ENCODE data around the gene GBX1. TPM values are rescaled to one million over a fixed set of nuclear protein-coding genes. Genes with fewer than 3 reads are reported as not detected.

The GBX1 gene
- total and polyA plus RNA-seq, 2 of the 4 experiments (the other 2 are of a cell fraction), result not detected

GRCh38 chr7:151103973-151104372 is 63.5 kb downstream of the GBX1 start:
- Histone ChIP-seq H3K79me1 (ENCODE audit: low read depth in 1 of 2, low read length in 2 of 2) (peaks cover 31 to 92% of the 10 kb centered on the region in 2 experiments), H3K9me1 (ENCODE audit: insufficient read depth, low read length) (peaks cover 5% of the 10 kb centered on the region), H4K20me1 (ENCODE audit: insufficient read depth, low read length) (peaks cover 85% of the 10 kb centered on the region), H3K4me3 (ENCODE audit: insufficient read depth, low read depth, low read length) (no peak overlapping the region), H3K9ac (ENCODE audit: low read depth, low read length) (no peak overlapping the region), H3K4me1 (ENCODE audit: control insufficient read depth, insufficient read depth, low read length) (peaks cover 8% of the 10 kb centered on the region), H3K18ac (ENCODE audit: low read depth, low read length) (no peak overlapping the region), H3K4me2 (ENCODE audit: low read depth, low read length) (no peak overlapping the region), H3K23ac (ENCODE audit: low read depth, low read length) (no peak overlapping the region), H3K27ac (ENCODE audit: insufficient read depth, low read length) (no peak overlapping the region), H2BK20ac (ENCODE audit: low read depth, low read length) (no peak overlapping the region), H4K91ac (ENCODE audit: insufficient read depth, low read depth, low read length) (no peak overlapping the region), H3K9me3 (ENCODE audit: control insufficient read depth, insufficient read depth, low read length) (no peaks in the 10 kb centered on the region), H2AFZ (replicated peaks; ENCODE audit: low read length, poor library complexity) (no peak overlapping the region), H3K27me3 (ENCODE audit: control insufficient read depth, insufficient read depth, low read length) (no peaks in the 10 kb centered on the region), H2BK15ac (ENCODE audit: low read depth, low read length) (no peak overlapping the region), H4K5ac (ENCODE audit: low read depth, low read length) (no peak overlapping the region), H3K36me3 (ENCODE audit: control insufficient read depth, insufficient read depth, low read length) (peaks cover 6% of the 10 kb centered on the region), H3K4ac (ENCODE audit: low read depth, low read length) (no peak overlapping the region), H4K8ac (ENCODE audit: low read depth in 2 of 2, low read length in 2 of 2) (no peak overlapping the region), H2AK9ac (replicated peaks; ENCODE audit: low read depth, low read length, poor library complexity) (no peak overlapping the region), H3K14ac (replicated peaks; ENCODE audit: low read depth, low read length) (no peak overlapping the region), H2AK5ac (ENCODE audit: low read depth, low read length) (no peak overlapping the region), H3K56ac (ENCODE audit: extremely low read depth, insufficient read depth, low read length) (no peak overlapping the region), H2BK5ac (ENCODE audit: low read depth, low read length, poor library complexity, severe bottlenecking) (no peak overlapping the region), H2BK120ac (ENCODE audit: low read depth, low read length) (no peak overlapping the region)
- dilution Hi-C loops (cut with HindIII; ENCODE audit: low sequenced_read_pairs, unreplicated experiment), result no loop called here
- intact Hi-C loops (cut with micrococcal nuclease), result no loop called here
- in situ Hi-C loops (cut with MboI; ENCODE audit: low sequenced_read_pairs), result loop anchor here (10.0 to 25.0 kb wide), 2 partner anchors 199 to 317 kb away; no protein-coding TSS in a partner anchor
- DNase-seq, result no peak
- BruUV-seq (replicated peaks), result no TSS peak
- no peak for ATAC-seq (ENCODE audit: low read depth)
- TF ChIP-seq CHD1 (IDR thresholded peaks at IDR 0.05; ENCODE audit: low read depth, low read length) (no peak), POLR2A (IDR thresholded peaks at IDR 0.05; ENCODE audit: low read depth, low read length) (no peak), MAFK (IDR thresholded peaks at IDR 0.05; ENCODE audit: low read depth, low read length) (no peak), ELK1 (IDR thresholded peaks at IDR 0.05; ENCODE audit: borderline replicate concordance, low read depth, low read length) (no peak), FOS (IDR thresholded peaks at IDR 0.05; ENCODE audit: low read depth, low read length) (no peak), MXI1 (IDR thresholded peaks at IDR 0.05; ENCODE audit: borderline replicate concordance, low read depth, low read length) (no peak), SMC3 (IDR thresholded peaks at IDR 0.05; ENCODE audit: low read depth, low read length) (no peak), RFX5 (IDR thresholded peaks at IDR 0.05; ENCODE audit: low read depth, low read length) (no peak), RAD21 (IDR thresholded peaks at IDR 0.05; ENCODE audit: low read length) (no peak), RCOR1 (IDR thresholded peaks at IDR 0.05; ENCODE audit: insufficient replicate concordance, low read length) (no peak), MAZ (IDR thresholded peaks at IDR 0.05; ENCODE audit: borderline replicate concordance, low read depth, low read length) (no peak), CTCF (conservative IDR thresholded peaks at IDR 0.05; ENCODE audit: low read depth, low read length) (no peak), BHLHE40 (IDR thresholded peaks at IDR 0.05; ENCODE audit: low read depth, low read length) (no peak), CEBPB (IDR thresholded peaks at IDR 0.05; ENCODE audit: low read depth, low read length) (no peak), NFE2L2 (IDR thresholded peaks at IDR 0.05; ENCODE audit: low read depth, low read length) (no peak), USF2 (IDR thresholded peaks at IDR 0.05; ENCODE audit: low read depth, low read length) (no peak)
- CTCF ChIA-PET, result interaction anchor here (1.0 kb wide), 1 partner anchor 13 kb away, joined by 4 read pairs; no protein-coding TSS in a partner anchor
- WGBS, 2 experiments (ENCODE audit: extremely low coverage in 2 of 2, insufficient read length in 1 of 2), result no CpG with 5 or more reads among the region's 12 CpGs
- POLR2A ChIA-PET (ENCODE audit: unreplicated experiment), result no interaction called here
